ENCODE data around the gene RHOH.

The RHOH gene

GRCh38 chr4:40240040-40240653, 43.3 kb downstream of the RHOH start:
- DNase-seq = no peak

GRCh38 chr4:40241026-40241425, 44.2 kb downstream of the RHOH start:
- no peak for DNase-seq

GRCh38 chr4:40241941-40242340, 45.1 kb downstream of the RHOH start:
- no peak for DNase-seq

- no peak for DNase-seq
Observed at GRCh38 chr4:40243386-40243948, 46.6 kb downstream of the RHOH start.

- no peak for DNase-seq
Observed at GRCh38 chr4:40244606-40245005, 47.8 kb downstream of the RHOH start.

GRCh38 chr4:40245550-40245949, 48.7 kb downstream of the RHOH start:
- DNase-seq = no peak

- DNase-seq = no peak
Observed at GRCh38 chr4:40246011-40246900, 49.4 kb downstream of the RHOH start.

GRCh38 chr4:40246938-40247337, 50.1 kb downstream of the RHOH start:
- no peak for DNase-seq

- DNase-seq = no peak
Observed at GRCh38 chr4:40247350-40247749, 50.5 kb downstream of the RHOH start.

GRCh38 chr4:40251366-40251765, 54.5 kb downstream of the RHOH start:
- DNase-seq = no peak

GRCh38 chr4:40253906-40254305, 57.1 kb downstream of the RHOH start:
- DNase-seq = no peak

GRCh38 chr4:40254608-40255392, 58.0 kb downstream of the RHOH start:
- no peak for DNase-seq

- no peak for DNase-seq
Observed at GRCh38 chr4:40255393-40256281, 58.8 kb downstream of the RHOH start.

GRCh38 chr4:40256329-40256728, 59.5 kb downstream of the RHOH start:
- no peak for DNase-seq

- DNase-seq = no peak
Observed at GRCh38 chr4:40256817-40257216, 60.0 kb downstream of the RHOH start.

- DNase-seq = no peak
Observed at GRCh38 chr4:40258627-40259026, 61.8 kb downstream of the RHOH start.

GRCh38 chr4:40261231-40262076, 64.6 kb downstream of the RHOH start:
- DNase-seq = no peak

- no peak for DNase-seq
Observed at GRCh38 chr4:40262077-40262528, 65.3 kb downstream of the RHOH start.

GRCh38 chr4:40262861-40263260, 66.0 kb downstream of the RHOH start:
- no peak for DNase-seq

GRCh38 chr4:40264497-40264896, 67.7 kb downstream of the RHOH start:
- DNase-seq = no peak

Data from NCI-H187 treated with DMSO at 0.1 percent for 48 hours (cell line).